Measurements from ENCODE around the gene ZDHHC3.

Gene ZDHHC3

GRCh38 chr3:44955917-44956316, 20.1 kb downstream of the ZDHHC3 start:
- Histone ChIP-seq H3K27ac (no peak overlapping the region), H3K4me3 (IDR thresholded peaks at IDR 0.05; ENCODE audit: insufficient read depth, low read depth, low read length) (no peak overlapping the region), H3K4me1 (ENCODE audit: low read depth, poor library complexity, severe bottlenecking) (no peaks in the 10 kb centered on the region), H3K27me3 (ENCODE audit: insufficient read depth, low read depth) (no peaks in the 10 kb centered on the region), H3K9ac (no peak overlapping the region), H2AFZ (ENCODE audit: low read depth) (no peak overlapping the region), H4K20me1 (ENCODE audit: insufficient read depth) (no peaks in the 10 kb centered on the region), H3K4me2 (no peak overlapping the region), H3K36me3 (ENCODE audit: insufficient read depth) (no peaks in the 10 kb centered on the region), H3K79me2 (ENCODE audit: insufficient read depth, low read depth) (no peaks in the 10 kb centered on the region)
- no peak for TF ChIP-seq CTCF (conservative IDR thresholded peaks at IDR 0.05; ENCODE audit: low read depth, low read length)

GRCh38 chr3:44954962-44955361, 21.0 kb downstream of the ZDHHC3 start:
- Histone ChIP-seq H3K27me3 (ENCODE audit: insufficient read depth, low read depth) (no peaks in the 10 kb centered on the region), H3K4me2 (no peak overlapping the region), H3K36me3 (ENCODE audit: insufficient read depth) (no peaks in the 10 kb centered on the region), H3K27ac (no peak overlapping the region), H3K79me2 (ENCODE audit: insufficient read depth, low read depth) (no peaks in the 10 kb centered on the region), H2AFZ (ENCODE audit: low read depth) (no peak overlapping the region), H3K4me1 (ENCODE audit: low read depth, poor library complexity, severe bottlenecking) (no peaks in the 10 kb centered on the region), H4K20me1 (ENCODE audit: insufficient read depth) (no peaks in the 10 kb centered on the region), H3K9ac (no peak overlapping the region), H3K4me3 (IDR thresholded peaks at IDR 0.05; ENCODE audit: insufficient read depth, low read depth, low read length) (no peak overlapping the region)
- no peak for TF ChIP-seq CTCF (conservative IDR thresholded peaks at IDR 0.05; ENCODE audit: low read depth, low read length)

- Histone ChIP-seq H4K20me1 (ENCODE audit: insufficient read depth) (no peaks in the 10 kb centered on the region), H3K27me3 (ENCODE audit: insufficient read depth, low read depth) (no peaks in the 10 kb centered on the region), H3K4me2 (no peak overlapping the region), H3K9ac (no peak overlapping the region), H3K4me3 (IDR thresholded peaks at IDR 0.05; ENCODE audit: insufficient read depth, low read depth, low read length) (no peak overlapping the region), H3K36me3 (ENCODE audit: insufficient read depth) (no peaks in the 10 kb centered on the region), H3K79me2 (ENCODE audit: insufficient read depth, low read depth) (no peaks in the 10 kb centered on the region), H2AFZ (ENCODE audit: low read depth) (no peak overlapping the region), H3K4me1 (ENCODE audit: low read depth, poor library complexity, severe bottlenecking) (no peaks in the 10 kb centered on the region), H3K27ac (no peak overlapping the region)
- no peak for TF ChIP-seq CTCF (conservative IDR thresholded peaks at IDR 0.05; ENCODE audit: low read depth, low read length)
These were observed 21.7 kb downstream of the ZDHHC3 start for GRCh38 chr3:44954304-44954703.

GRCh38 chr3:44952689-44953088, 23.3 kb downstream of the ZDHHC3 start:
- Histone ChIP-seq H3K4me2 (no peak overlapping the region), H3K9ac (no peak overlapping the region), H2AFZ (ENCODE audit: low read depth) (no peak overlapping the region), H4K20me1 (ENCODE audit: insufficient read depth) (no peaks in the 10 kb centered on the region), H3K27ac (no peak overlapping the region), H3K36me3 (ENCODE audit: insufficient read depth) (no peaks in the 10 kb centered on the region), H3K4me1 (ENCODE audit: low read depth, poor library complexity, severe bottlenecking) (no peaks in the 10 kb centered on the region), H3K79me2 (ENCODE audit: insufficient read depth, low read depth) (no peaks in the 10 kb centered on the region), H3K4me3 (IDR thresholded peaks at IDR 0.05; ENCODE audit: insufficient read depth, low read depth, low read length) (no peak overlapping the region), H3K27me3 (ENCODE audit: insufficient read depth, low read depth) (no peaks in the 10 kb centered on the region)
- no peak for TF ChIP-seq CTCF (conservative IDR thresholded peaks at IDR 0.05; ENCODE audit: low read depth, low read length)
